ENCODE measurements around the gene CYB5D1.

Gene CYB5D1

GRCh38 chr17:7851438-7852261, 6.2 kb upstream of the CYB5D1 start:
- TF ChIP-seq RARB (CRISPR knock-in tag; IDR thresholded peaks at IDR 0.05) (no peak), ZC3H10 (CRISPR knock-in tag; IDR thresholded peaks at IDR 0.05) (no peak), CREB5 (CRISPR knock-in tag; IDR thresholded peaks at IDR 0.05; ENCODE audit: low read depth) (no peak), OSR1 (CRISPR knock-in tag; IDR thresholded peaks at IDR 0.05) (no peak), POU6F1 (CRISPR knock-in tag; IDR thresholded peaks at IDR 0.05; ENCODE audit: borderline replicate concordance, low read depth) (no peak), TOX (CRISPR knock-in tag; IDR thresholded peaks at IDR 0.05; ENCODE audit: borderline replicate concordance) (no peak), TSHZ2 (CRISPR knock-in tag; IDR thresholded peaks at IDR 0.05) (no peak), CSRNP3 (CRISPR knock-in tag; IDR thresholded peaks at IDR 0.05) (no peak), SNAI2 (CRISPR knock-in tag; IDR thresholded peaks at IDR 0.05) (no peak), ZNF70 (CRISPR knock-in tag; IDR thresholded peaks at IDR 0.05) (no peak), ZFP3 (CRISPR knock-in tag; IDR thresholded peaks at IDR 0.05) (no peak)
- peak; percentile 84 for ATAC-seq

- ATAC-seq, result no peak
Observed at GRCh38 chr17:7852262-7852670, 5.5 kb upstream of the CYB5D1 start.

GRCh38 chr17:7852919-7853690, 4.7 kb upstream of the CYB5D1 start:
- no peak for ATAC-seq
- TF ChIP-seq ZNF8 (CRISPR knock-in tag; IDR thresholded peaks at IDR 0.05) (no peak), ZC3H10 (CRISPR knock-in tag; IDR thresholded peaks at IDR 0.05) (no peak), POU6F1 (CRISPR knock-in tag; IDR thresholded peaks at IDR 0.05; ENCODE audit: borderline replicate concordance, low read depth) (no peak), SNAI2 (CRISPR knock-in tag; IDR thresholded peaks at IDR 0.05) (no peak), RARB (CRISPR knock-in tag; IDR thresholded peaks at IDR 0.05) (no peak), GLIS3 (CRISPR knock-in tag; IDR thresholded peaks at IDR 0.05) (no peak), BACH2 (CRISPR knock-in tag; IDR thresholded peaks at IDR 0.05; ENCODE audit: borderline replicate concordance) (no peak), CSDC2 (CRISPR knock-in tag; IDR thresholded peaks at IDR 0.05) (no peak), ZFP30 (CRISPR knock-in tag; IDR thresholded peaks at IDR 0.05) (no peak), TCF4 (CRISPR knock-in tag; IDR thresholded peaks at IDR 0.05; ENCODE audit: borderline replicate concordance) (no peak), OSR1 (CRISPR knock-in tag; IDR thresholded peaks at IDR 0.05) (no peak), ESRRG (CRISPR knock-in tag; IDR thresholded peaks at IDR 0.05) (no peak), ZFP3 (CRISPR knock-in tag; IDR thresholded peaks at IDR 0.05) (no peak), CREB5 (CRISPR knock-in tag; IDR thresholded peaks at IDR 0.05; ENCODE audit: low read depth) (no peak)

More at GRCh38 chr17:7852262-7852670, 5.5 kb upstream of the CYB5D1 start:
- TF ChIP-seq PPARA (CRISPR knock-in tag; IDR thresholded peaks at IDR 0.05; ENCODE audit: borderline replicate concordance), result no peak
- TF ChIP-seq ZNF8 (CRISPR knock-in tag; IDR thresholded peaks at IDR 0.05), result no peak
- TF ChIP-seq ZNF565 (CRISPR knock-in tag; conservative IDR thresholded peaks at IDR 0.05; ENCODE audit: low read depth), result no peak
- no peak for TF ChIP-seq ISL1 (CRISPR knock-in tag; IDR thresholded peaks at IDR 0.05)
- TF ChIP-seq GLIS3 (CRISPR knock-in tag; IDR thresholded peaks at IDR 0.05), result no peak
- no peak for TF ChIP-seq ZNF70 (CRISPR knock-in tag; IDR thresholded peaks at IDR 0.05)
- TF ChIP-seq ARNTL (CRISPR knock-in tag; IDR thresholded peaks at IDR 0.05; ENCODE audit: borderline replicate concordance, low read depth), result no peak
- TF ChIP-seq CSRNP3 (CRISPR knock-in tag; IDR thresholded peaks at IDR 0.05), result no peak
- TF ChIP-seq SNAI2 (CRISPR knock-in tag; IDR thresholded peaks at IDR 0.05), result no peak

Data from SK-N-SH treated with all-trans-retinoic acid at 6 μM for 48 hours (cell line).